Smooth muscle cell (in vitro differentiated cells): Measurements from ENCODE around the gene GALNT7. TPM values are rescaled to one million over a fixed set of nuclear protein-coding genes. Genes with fewer than 3 reads are reported as not detected.

Experiments
- DNase-seq: peaks from one replicate; lab custom pipeline; 2025; ENCODE audit not compliant: unreplicated experiment; lab: John Stamatoyannopoulos, UW
- H2AFZ ChIP-seq: fragments of 200-600 bp; sonication (generic); 2 replicates; pipeline ENCODE4 v1.6.0; 2016; ENCODE audit warnings: antibody characterized with exemption, low read depth, mild to moderate bottlenecking
- H3F3A ChIP-seq: fragments of 200-600 bp; sonication (generic); 2 replicates; pipeline ENCODE4 v1.6.0; 2017; ENCODE audit warnings: antibody characterized with exemption, low read depth
- H3K27ac ChIP-seq: fragments of 200-600 bp; sonication (generic); 2 replicates; pipeline ENCODE4 v1.5.1; 2016; ENCODE audit warnings: low read depth, mild to moderate bottlenecking
- H3K27me3 ChIP-seq: fragments of 200-600 bp; sonication (generic); 2 replicates; pipeline ENCODE4 v1.6.1; 2016; ENCODE audit warnings: low read depth, mild to moderate bottlenecking
- H3K36me3 ChIP-seq: fragments of 200-600 bp; sonication (generic); 2 replicates; pipeline ENCODE4 v1.5.1; 2016; ENCODE audit warnings: low read depth
- H3K4me1 ChIP-seq: fragments of 200-600 bp; sonication (generic); 2 replicates; pipeline ENCODE4 v1.5.1; 2016; ENCODE audit warnings: low read depth
- H3K4me2 ChIP-seq: fragments of 200-600 bp; sonication (generic); 2 replicates; pipeline ENCODE4 v1.6.0; 2016; ENCODE audit warnings: mild to moderate bottlenecking
- H3K4me3 ChIP-seq: fragments of 200-600 bp; sonication (generic); 2 replicates; pipeline ENCODE4 v1.5.1; 2016; ENCODE audit warnings: mild to moderate bottlenecking
- H3K79me2 ChIP-seq: fragments of 200-600 bp; sonication (generic); 2 replicates; pipeline ENCODE4 v1.6.0; 2016; ENCODE audit warnings: low read depth, mild to moderate bottlenecking
- H3K9ac ChIP-seq: fragments of 200-600 bp; sonication (generic); 2 replicates; pipeline ENCODE4 v1.6.0; 2016; ENCODE audit warnings: low read depth
- H3K9me3 ChIP-seq: fragments of 200-600 bp; sonication (generic); replicated peaks from 2 replicates; pipeline ENCODE4 v1.5.1; 2016; ENCODE audit warnings: low read depth
- H4K20me1 ChIP-seq: fragments of 200-600 bp; sonication (generic); 2 replicates; pipeline ENCODE4 v1.6.0; 2016; ENCODE audit warnings: low read depth
- WGBS: methylation state at CpG from one replicate; pipeline ENCODE4 v1.1.7; 2016; ENCODE audit warnings: low lambda C conversion rate; 5-methylcytosine and 5-hydroxymethylcytosine counted together
- polyA plus RNA-seq: library from polyadenylated mRNA; unstranded; fragments of >200 nt; fragmentation: Nextera tagmentation; extraction: Ambion mirVana; gene quantifications from 2 replicates; pipeline ENCODE4 v1.2.1, GENCODE V29; 2016
- total RNA-seq: library from RNA; depleted of rRNA; stranded (reverse); fragments of >200 nt; gene quantifications from 2 replicates; pipeline ENCODE4 v1.2.3, GENCODE V29; 2014
- TF ChIP-seq, protein P1 (sequence below): fragments of 200-600 bp; sonication (generic); IDR thresholded peaks from 2 replicates; pipeline ENCODE4 v1.5.1; 2017; ENCODE audit warnings: borderline replicate concordance, mild to moderate bottlenecking, antibody characterized with exemption; ENCODE audit not compliant: insufficient read depth, poor library complexity, severe bottlenecking

GALNT7 gene
- total and polyA plus RNA-seq, 2 experiments from 2014 or later = 9.0 to 33.4 TPM

DNA sequence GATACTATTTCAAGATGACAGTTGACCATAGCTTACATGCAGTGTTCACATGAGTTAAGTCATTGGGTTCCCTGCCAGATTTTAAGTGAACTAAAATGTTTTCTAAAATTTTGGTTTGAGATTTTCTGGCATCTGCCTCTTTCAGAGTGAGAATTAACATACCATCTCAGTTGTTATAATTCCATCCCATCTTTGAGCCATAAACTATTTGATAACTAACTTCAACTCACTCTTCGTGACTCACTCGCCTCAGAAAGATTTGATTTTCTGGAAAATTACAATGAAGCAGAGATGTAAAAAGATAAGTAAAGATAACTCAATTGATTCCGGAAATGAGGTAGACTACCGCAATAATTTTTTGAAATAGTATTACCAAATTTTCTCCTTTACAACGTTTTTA is 103.7 kb downstream of the GALNT7 start:
- H2AFZ ChIP-seq = no peak overlapping the region
- H3K4me1 ChIP-seq = peaks cover 8% of the 10 kb centered on the region
- H4K20me1 ChIP-seq = peaks cover 8% of the 10 kb centered on the region
- TF ChIP-seq, protein P1, sequence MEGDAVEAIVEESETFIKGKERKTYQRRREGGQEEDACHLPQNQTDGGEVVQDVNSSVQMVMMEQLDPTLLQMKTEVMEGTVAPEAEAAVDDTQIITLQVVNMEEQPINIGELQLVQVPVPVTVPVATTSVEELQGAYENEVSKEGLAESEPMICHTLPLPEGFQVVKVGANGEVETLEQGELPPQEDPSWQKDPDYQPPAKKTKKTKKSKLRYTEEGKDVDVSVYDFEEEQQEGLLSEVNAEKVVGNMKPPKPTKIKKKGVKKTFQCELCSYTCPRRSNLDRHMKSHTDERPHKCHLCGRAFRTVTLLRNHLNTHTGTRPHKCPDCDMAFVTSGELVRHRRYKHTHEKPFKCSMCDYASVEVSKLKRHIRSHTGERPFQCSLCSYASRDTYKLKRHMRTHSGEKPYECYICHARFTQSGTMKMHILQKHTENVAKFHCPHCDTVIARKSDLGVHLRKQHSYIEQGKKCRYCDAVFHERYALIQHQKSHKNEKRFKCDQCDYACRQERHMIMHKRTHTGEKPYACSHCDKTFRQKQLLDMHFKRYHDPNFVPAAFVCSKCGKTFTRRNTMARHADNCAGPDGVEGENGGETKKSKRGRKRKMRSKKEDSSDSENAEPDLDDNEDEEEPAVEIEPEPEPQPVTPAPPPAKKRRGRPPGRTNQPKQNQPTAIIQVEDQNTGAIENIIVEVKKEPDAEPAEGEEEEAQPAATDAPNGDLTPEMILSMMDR = no peak
- H3F3A ChIP-seq = peaks cover 4% of the 10 kb centered on the region
- no peak for DNase-seq
- H3K9me3 ChIP-seq = no peaks in the 10 kb centered on the region
- 95% methylated on average over 5 of the region's 5 CpGs for WGBS
- H3K9ac ChIP-seq = no peak overlapping the region
- H3K36me3 ChIP-seq = no peaks in the 10 kb centered on the region
- no peak overlapping the region for H3K4me3 ChIP-seq
- H3K79me2 ChIP-seq = no peaks in the 10 kb centered on the region
- H3K27ac ChIP-seq = no peak overlapping the region
- H3K27me3 ChIP-seq = no peaks in the 10 kb centered on the region
- no peak overlapping the region for H3K4me2 ChIP-seq

DNA sequence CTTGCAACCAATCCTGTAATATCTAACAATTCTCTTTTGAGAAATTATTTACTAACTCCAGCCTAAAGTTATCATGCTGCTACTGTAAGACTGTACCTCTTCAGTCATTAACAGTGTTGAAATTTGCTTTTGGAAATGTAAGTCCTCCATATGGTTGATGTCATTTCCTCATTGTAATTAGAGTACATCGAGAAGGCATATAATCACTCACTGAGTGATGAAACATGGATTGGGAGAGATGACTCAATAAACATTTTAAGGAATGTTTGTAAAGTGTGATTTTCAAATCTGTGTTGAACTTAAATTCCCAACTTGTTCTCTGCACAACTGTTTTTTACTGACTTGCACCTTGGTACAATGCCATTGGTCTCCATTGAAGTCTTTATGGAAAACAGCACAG is 104.4 kb downstream of the GALNT7 start:
- Histone ChIP-seq H4K20me1 (peaks cover 8% of the 10 kb centered on the region), H3K4me1 (peaks cover 8% of the 10 kb centered on the region), H3K79me2 (no peaks in the 10 kb centered on the region), H3K4me2 (peak overlapping the region; percentile 48), H2AFZ (no peak overlapping the region), H3K27ac (no peak overlapping the region), H3K27me3 (no peaks in the 10 kb centered on the region), H3K4me3 (no peak overlapping the region), H3K9ac (no peak overlapping the region), H3F3A (peaks cover 4% of the 10 kb centered on the region), H3K9me3 (no peaks in the 10 kb centered on the region), H3K36me3 (no peaks in the 10 kb centered on the region)
- WGBS = 10% methylated on average over 1 of the region's 1 CpG
- TF ChIP-seq, protein P1 = no peak
- no peak for DNase-seq

DNA sequence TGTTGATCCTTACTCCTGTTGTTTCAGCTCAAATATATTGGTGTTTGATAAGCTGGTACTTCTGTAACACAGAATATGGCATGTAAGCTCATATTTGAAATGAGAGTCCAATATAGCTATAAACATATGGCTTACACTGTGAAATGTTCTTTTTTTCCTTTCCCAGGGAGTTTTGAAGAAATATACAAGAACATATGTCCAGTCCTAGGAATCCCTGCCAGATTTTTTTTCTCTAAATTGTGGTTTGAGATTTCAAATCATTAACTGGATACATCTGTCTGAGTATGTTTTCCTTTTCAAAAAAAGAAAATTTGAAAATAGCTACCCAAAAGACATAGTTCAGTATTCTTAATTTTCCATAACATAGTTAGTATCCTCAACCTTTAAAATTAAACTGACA is 105.3 kb downstream of the GALNT7 start:
- Histone ChIP-seq H3K27me3 (no peaks in the 10 kb centered on the region), H3F3A (peaks cover 4% of the 10 kb centered on the region), H4K20me1 (peaks cover 8% of the 10 kb centered on the region), H3K79me2 (no peaks in the 10 kb centered on the region), H3K4me2 (no peak overlapping the region), H3K4me1 (peaks cover 8% of the 10 kb centered on the region), H3K9ac (no peak overlapping the region), H3K36me3 (no peaks in the 10 kb centered on the region), H2AFZ (no peak overlapping the region), H3K27ac (no peak overlapping the region), H3K9me3 (no peaks in the 10 kb centered on the region), H3K4me3 (no peak overlapping the region)
- TF ChIP-seq, protein P1 = no peak
- DNase-seq = no peak

DNA sequence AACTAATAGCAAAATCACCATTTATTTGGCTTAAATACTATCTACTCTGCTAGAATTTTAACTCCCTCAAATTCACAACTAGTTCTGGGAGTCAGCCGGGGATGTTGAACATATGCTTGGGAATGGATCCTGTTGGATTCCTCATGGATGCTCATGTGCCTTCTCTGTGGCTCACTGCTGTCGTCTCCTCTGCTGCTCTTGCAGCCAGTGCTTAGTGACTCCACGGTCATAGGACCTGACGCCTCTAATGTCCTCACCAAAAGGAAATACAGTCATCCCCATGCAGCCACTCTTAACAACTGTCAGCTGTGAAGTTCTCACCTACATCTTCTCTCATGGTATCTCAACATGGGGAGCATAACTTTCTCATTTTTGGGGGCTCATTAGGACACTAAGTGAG is 106.1 kb downstream of the GALNT7 start:
- H3K79me2 ChIP-seq = no peaks in the 10 kb centered on the region
- no peak overlapping the region for H3K4me2 ChIP-seq
- no peaks in the 10 kb centered on the region for H3K9me3 ChIP-seq
- TF ChIP-seq, protein P1 = no peak
- 91% methylated on average over 4 of the region's 4 CpGs for WGBS
- no peak overlapping the region for H2AFZ ChIP-seq
- H3K27me3 ChIP-seq = no peaks in the 10 kb centered on the region
- no peak overlapping the region for H3K4me3 ChIP-seq
- no peak overlapping the region for H3K27ac ChIP-seq
- peaks cover 4% of the 10 kb centered on the region for H3F3A ChIP-seq
- H4K20me1 ChIP-seq = peaks cover 8% of the 10 kb centered on the region
- no peak overlapping the region for H3K9ac ChIP-seq
- H3K4me1 ChIP-seq = peaks cover 8% of the 10 kb centered on the region
- DNase-seq = no peak
- no peaks in the 10 kb centered on the region for H3K36me3 ChIP-seq
